AG04449 (cell line): ENCODE data around the gene USP36.

Experiments
- CTCF ChIA-PET: fragments of 350-600 bp; formaldehyde crosslinking; extraction: SDS; loops from one replicate; lab custom pipeline; 2021; ENCODE audit warnings: antibody characterized with exemption; lab: Yijun Ruan, JAX
- POLR2A ChIA-PET: fragments of 400-600, 350-600 bp; formaldehyde crosslinking; extraction: SDS; loops from one replicate; lab custom pipeline; 2020; ENCODE audit warnings: antibody characterized with exemption, inconsistent platforms; lab: Yijun Ruan, JAX
- DNase-seq: peaks from one replicate; pipeline ENCODE4 v3.0.0-alpha.2; 2010; ENCODE audit warnings: low read depth, low spot score
- H3K4me3 ChIP-seq: 2 replicates; pipeline ENCODE4 v1.5.1; 2011; ENCODE audit warnings: low read depth, mild to moderate bottlenecking, control low read depth, low read length
- CTCF ChIP-seq: IDR thresholded peaks from one replicate; pipeline ENCODE4 v1.5.1; 2011; ENCODE audit warnings: mild to moderate bottlenecking, moderate library complexity, low read length, control low read depth, inconsistent platforms; ENCODE audit not compliant: insufficient read depth; ENCODE audit errors: missing control alignments

The USP36 gene

GRCh38 chr17:78791840-78792709, 48.5 kb downstream of the USP36 start:
- ChIA-PET POLR2A (no interaction called here), CTCF (interaction anchor here (1.2 to 3.6 kb wide), 2 partner anchors 7 to 15 kb away, joined by 3 to 21 read pairs; no protein-coding TSS in a partner anchor)
- no peak for DNase-seq
- no peak for TF ChIP-seq CTCF
- no peak overlapping the region for H3K4me3 ChIP-seq

- DNase-seq = no peak
- CTCF ChIA-PET = interaction anchor here (0.8 to 3.6 kb wide), 2 partner anchors 9 to 44 kb away, joined by 4 to 21 read pairs; no protein-coding TSS in a partner anchor
- POLR2A ChIA-PET = interaction anchor here (0.6 kb wide), 1 partner anchor 27 kb away, joined by 3 read pairs; no protein-coding TSS in a partner anchor
- TF ChIP-seq CTCF = no peak
- H3K4me3 ChIP-seq = no peak overlapping the region
These were observed 50.1 kb downstream of the USP36 start for GRCh38 chr17:78790552-78790951.

- no peak for TF ChIP-seq CTCF
- DNase-seq = peak; percentile 50
- ChIA-PET POLR2A (no interaction called here), CTCF (interaction anchor here (0.9 to 3.6 kb wide), 5 partner anchors 10 to 293 kb away, joined by 3 to 21 read pairs (median 3); no protein-coding TSS in a partner anchor)
- no peak overlapping the region for H3K4me3 ChIP-seq
These were observed 50.9 kb downstream of the USP36 start for GRCh38 chr17:78789663-78790181.

- CTCF ChIA-PET = interaction anchor here (0.9 to 3.6 kb wide), 5 partner anchors 10 to 292 kb away, joined by 3 to 21 read pairs (median 3); no protein-coding TSS in a partner anchor
- POLR2A ChIA-PET = no interaction called here
- TF ChIP-seq CTCF = no peak
- DNase-seq = no peak
- H3K4me3 ChIP-seq = no peak overlapping the region
These were observed 51.4 kb downstream of the USP36 start for GRCh38 chr17:78789149-78789662.

- no peak for TF ChIP-seq CTCF
- DNase-seq = no peak
- POLR2A ChIA-PET = no interaction called here
- CTCF ChIA-PET = interaction anchor here (1.3 kb wide), 1 partner anchor 80 kb away, joined by 3 read pairs; no protein-coding TSS in a partner anchor
- no peak overlapping the region for H3K4me3 ChIP-seq
These were observed 52.2 kb downstream of the USP36 start for GRCh38 chr17:78788451-78788850.
